Activated T-helper 17 cell treated with anti-CD3 and anti-CD28 coated beads, Interleukin-2, amount 50 U/mL, for 72 hours (primary cell): ENCODE measurements around the gene RNF224. TPM values are rescaled to one million over a fixed set of nuclear protein-coding genes. Genes with fewer than 3 reads are reported as not detected.

Experiments
- ATAC-seq: fragments of 150-1000 bp; cut with Tn5 transposase; replicated peaks from 2 replicates; pipeline ENCODE4 v1.10.0; 2021; ENCODE audit warnings: mild to moderate bottlenecking, moderate library complexity
- H3K27ac Mint-ChIP-seq: one replicate; pipeline ENCODE4 v1.8.0; 2022; ENCODE audit warnings: mixed read lengths
- H3K27me3 Mint-ChIP-seq: one replicate; pipeline ENCODE4 v1.8.0; 2022; ENCODE audit warnings: mixed read lengths
- H3K36me3 Mint-ChIP-seq: one replicate; pipeline ENCODE4 v1.8.0; 2022; ENCODE audit warnings: low read depth, mild to moderate bottlenecking, mixed read lengths
- H3K4me1 Mint-ChIP-seq: one replicate; pipeline ENCODE4 v1.8.0; 2022; ENCODE audit warnings: mixed read lengths
- H3K4me3 Mint-ChIP-seq: one replicate; pipeline ENCODE4 v1.8.0; 2022; ENCODE audit warnings: mild to moderate bottlenecking, mixed read lengths
- H3K9me3 Mint-ChIP-seq: one replicate; pipeline ENCODE4 v1.8.0; 2022; ENCODE audit warnings: mixed read lengths
- total RNA-seq, 2 donors: library from RNA; stranded (reverse); gene quantifications; one replicate each; pipeline ENCODE4 v1.2.3, GENCODE V29; 2022

Gene RNF224
- under 1 TPM in 1 of 2 donors, not detected in 1; 0.17 TPM for total RNA-seq

DNA sequence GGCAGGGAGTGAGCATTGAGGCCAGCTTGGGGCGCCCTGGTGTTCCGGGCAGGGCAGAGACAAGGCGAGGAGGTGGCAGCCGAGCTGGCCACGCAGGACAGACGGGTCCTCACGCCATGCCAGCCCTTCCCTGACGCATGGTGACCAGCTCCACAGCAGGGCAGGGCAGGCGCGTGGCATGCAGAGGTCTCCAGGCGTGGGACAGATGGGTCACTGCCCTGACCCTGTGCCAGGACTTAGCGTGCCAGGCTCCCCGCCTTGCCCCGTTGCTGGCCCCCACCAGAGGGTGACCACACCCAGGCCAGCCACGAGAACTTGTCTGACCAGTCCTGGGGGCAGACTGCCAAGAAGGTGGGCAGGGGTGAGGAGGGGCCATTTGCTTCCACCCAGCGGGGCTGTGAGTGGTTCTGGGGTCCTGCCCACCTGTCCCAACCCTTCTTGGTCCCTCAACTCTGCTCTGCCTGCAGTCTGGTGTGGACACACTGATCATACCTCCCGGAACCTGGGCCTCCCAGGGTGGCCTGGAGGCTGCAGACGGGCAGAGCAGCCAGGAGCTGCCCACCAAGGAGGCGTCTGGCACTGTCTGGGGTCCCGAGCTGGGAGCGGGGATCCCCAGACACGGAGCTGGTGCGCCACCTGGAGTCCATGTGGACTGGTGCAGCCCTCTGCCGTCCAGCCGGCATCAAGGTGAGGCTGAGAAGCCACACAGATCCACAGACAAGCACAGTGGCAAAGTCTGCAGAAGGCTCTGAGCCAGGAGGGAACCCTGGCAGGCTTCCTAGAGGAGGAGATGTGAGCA is at the start of gene RNF224:
Gene RNF224 (plus strand): TSS at position 449 of the 799 bp plus-strand sequence. CDS start 834 bp downstream, outside the sequence.
- ATAC-seq: peak; percentile 48
- Mint-ChIP-seq H3K4me1 (peaks cover 5% of the 10 kb centered on the region), H3K27ac (no peak within 1 kb of the TSS), H3K4me3 (no peak within 1 kb of the TSS), H3K36me3 (no peaks in the 10 kb centered on the region), H3K27me3 (peaks cover 3% of the 10 kb centered on the region), H3K9me3 (no peaks in the 10 kb centered on the region)

DNA sequence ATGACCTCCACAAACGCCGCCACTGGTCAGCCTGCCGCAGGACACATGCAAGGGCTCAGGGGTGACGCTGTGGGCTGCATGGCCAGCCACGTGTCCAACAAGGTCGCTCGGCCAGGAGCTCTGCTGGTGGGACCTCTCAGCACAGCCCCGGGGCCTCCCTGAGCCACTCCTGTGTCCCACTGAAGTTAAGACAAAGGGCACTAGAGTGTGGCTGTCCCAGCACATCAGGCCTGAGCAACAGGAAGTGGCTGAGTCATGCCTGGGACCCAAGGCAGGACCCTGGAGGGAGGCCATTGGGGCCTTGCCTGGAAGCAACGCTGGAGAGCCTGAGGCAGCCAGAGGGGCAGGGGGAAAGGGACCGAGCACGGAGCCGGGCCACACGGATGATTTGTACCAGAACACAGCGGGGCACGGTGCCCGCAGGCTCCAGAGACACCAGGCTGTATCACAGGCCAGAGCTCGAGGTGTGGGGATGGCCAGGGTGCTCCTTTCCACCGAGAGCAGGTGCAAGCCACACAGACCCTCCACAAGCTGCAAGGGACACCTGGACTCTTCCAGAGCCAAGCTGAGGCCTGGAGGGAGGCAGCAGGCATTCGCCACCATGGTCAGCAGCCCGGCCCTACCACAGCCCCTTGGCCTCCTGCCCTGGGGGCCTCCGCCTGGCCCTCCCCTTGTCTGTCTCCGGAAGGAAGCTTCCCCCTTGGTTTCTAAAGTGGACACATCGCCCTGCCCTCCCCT is 48.9 kb upstream of the RNF224 start:
- Mint-ChIP-seq H3K4me3 (no peak overlapping the region), H3K27me3 (no peaks in the 10 kb centered on the region), H3K9me3 (no peaks in the 10 kb centered on the region), H3K4me1 (no peaks in the 10 kb centered on the region), H3K36me3 (peaks cover 19% of the 10 kb centered on the region), H3K27ac (no peak overlapping the region)
- ATAC-seq: no peak

DNA sequence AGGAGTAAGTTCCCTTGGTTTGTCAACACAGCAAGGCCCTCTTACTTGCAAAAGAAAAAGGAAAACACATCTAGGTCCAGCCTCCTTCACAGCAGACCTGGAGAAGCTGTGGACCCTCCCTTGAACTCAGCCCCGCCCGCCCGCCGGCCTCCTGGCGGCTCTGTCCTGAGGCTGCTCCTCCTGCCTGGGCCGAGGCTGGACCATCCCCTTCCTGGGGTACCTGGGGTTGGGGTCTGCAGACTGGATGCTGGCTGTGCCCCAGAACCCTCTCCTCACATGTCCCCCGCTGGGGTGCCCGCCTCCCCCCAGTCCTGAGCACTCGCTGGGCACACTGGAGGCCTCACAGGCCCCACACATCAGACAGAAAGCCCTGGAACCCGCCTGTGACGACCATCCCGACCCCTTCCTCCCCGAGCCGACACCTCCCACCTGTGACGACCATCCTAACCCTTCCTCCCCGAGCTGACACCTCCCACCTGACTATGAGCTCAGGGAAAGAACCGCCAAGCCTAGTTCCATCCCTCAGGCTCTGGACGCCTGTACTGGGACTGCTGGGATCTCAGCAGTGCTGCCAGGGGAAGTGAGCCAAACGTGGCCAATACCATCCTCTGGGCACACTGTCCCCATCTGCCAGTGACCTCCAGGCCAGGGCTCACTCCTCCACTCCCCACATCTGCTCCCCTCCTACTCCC is 48.2 kb upstream of the RNF224 start:
- no peaks in the 10 kb centered on the region for H3K9me3 Mint-ChIP-seq
- H3K4me1 Mint-ChIP-seq: no peaks in the 10 kb centered on the region
- H3K27me3 Mint-ChIP-seq: no peaks in the 10 kb centered on the region
- H3K36me3 Mint-ChIP-seq: peaks cover 26% of the 10 kb centered on the region
- H3K4me3 Mint-ChIP-seq: no peak overlapping the region
- ATAC-seq: no peak
- no peak overlapping the region for H3K27ac Mint-ChIP-seq

DNA sequence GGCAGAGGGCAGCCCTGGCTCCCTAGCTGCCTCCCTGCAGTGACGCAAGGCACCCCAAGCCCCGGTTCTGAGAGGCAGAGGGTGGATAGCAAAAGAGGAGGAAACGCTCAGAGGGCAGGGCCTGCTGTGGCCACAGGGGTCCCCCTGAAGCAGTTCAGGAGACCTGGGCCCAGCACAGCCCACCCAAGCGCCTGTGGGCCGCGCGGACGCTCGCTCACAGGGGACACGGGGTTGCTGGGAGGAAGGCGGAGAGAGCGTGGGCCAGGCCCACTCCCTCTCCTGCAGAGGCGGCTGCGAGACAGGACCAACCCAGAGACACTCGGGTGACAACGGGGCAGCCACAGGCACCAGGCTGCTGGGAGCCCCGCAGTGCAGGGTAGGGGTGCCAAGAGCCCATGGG is 47.5 kb upstream of the RNF224 start:
- H3K27ac Mint-ChIP-seq: no peak overlapping the region
- H3K27me3 Mint-ChIP-seq: no peaks in the 10 kb centered on the region
- no peak overlapping the region for H3K4me3 Mint-ChIP-seq
- H3K36me3 Mint-ChIP-seq: peaks cover 31% of the 10 kb centered on the region
- no peaks in the 10 kb centered on the region for H3K4me1 Mint-ChIP-seq
- no peak for ATAC-seq
- H3K9me3 Mint-ChIP-seq: no peaks in the 10 kb centered on the region

DNA sequence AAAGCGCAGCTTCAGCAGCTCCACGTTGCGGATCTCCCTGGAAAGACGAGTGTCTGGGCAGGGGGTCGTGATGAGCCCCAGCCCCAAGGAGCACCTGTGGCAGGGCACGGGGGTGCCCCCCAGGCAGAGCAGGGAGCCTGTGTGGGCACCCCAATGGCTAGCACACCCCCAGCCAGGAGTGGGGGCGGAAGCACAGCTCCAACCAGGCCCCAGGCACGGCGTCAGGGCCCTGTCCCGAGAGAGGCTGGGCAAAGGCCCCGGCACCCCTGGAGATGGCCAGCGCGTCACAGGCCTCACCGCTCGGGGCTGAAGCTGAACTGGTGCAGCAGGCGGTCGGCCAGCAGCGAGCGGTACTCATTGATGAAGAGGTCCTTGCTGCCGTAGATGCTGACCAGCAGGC is 46.8 kb upstream of the RNF224 start:
- Mint-ChIP-seq H3K9me3 (no peaks in the 10 kb centered on the region), H3K27me3 (no peaks in the 10 kb centered on the region), H3K36me3 (peaks cover 31% of the 10 kb centered on the region), H3K4me3 (no peak overlapping the region), H3K27ac (no peak overlapping the region), H3K4me1 (no peaks in the 10 kb centered on the region)
- ATAC-seq: no peak

DNA sequence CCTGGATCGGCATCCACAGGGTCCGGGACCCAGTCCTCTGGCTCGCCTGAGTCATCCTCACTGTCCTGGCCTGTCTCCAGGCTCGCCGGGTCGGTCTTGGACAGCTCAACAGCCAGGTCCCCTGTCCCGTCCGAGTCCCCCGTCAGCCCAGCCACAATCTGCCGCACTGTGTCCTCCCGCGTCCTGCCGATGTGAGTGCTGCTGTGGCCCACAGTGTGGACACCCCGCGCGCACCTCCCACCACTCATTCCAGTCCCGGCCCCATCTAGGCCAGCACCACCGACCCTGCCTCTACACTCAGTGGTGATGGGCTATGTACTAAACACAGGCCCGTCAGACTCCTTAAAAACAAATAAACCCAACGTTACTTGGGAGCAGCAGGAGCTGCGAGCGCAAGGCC is 45.6 kb upstream of the RNF224 start:
- Mint-ChIP-seq H3K4me3 (no peak overlapping the region), H3K4me1 (no peaks in the 10 kb centered on the region), H3K27ac (no peak overlapping the region), H3K36me3 (peaks cover 31% of the 10 kb centered on the region), H3K27me3 (no peaks in the 10 kb centered on the region), H3K9me3 (no peaks in the 10 kb centered on the region)
- ATAC-seq: no peak

DNA sequence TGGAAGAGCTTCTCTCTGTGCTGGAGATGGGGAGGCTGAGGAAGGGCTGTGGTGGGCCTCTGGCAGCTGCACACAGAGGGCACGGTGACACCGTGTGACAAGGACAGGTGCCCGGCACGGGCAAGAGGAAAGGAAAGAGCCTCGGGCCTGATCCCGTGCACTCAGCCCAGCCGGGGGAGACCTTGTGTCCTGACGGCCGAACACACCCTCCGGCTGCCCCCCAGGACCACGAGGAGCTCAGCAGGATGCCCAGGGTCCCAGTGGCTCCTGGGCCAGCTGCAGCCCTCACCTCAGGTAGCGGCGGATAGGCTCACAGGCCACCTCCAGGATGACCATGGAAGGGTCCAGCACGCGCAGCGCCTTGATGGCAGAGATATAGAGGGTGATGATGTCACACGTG is 44.5 kb upstream of the RNF224 start:
- H3K4me3 Mint-ChIP-seq: no peak overlapping the region
- peaks cover 31% of the 10 kb centered on the region for H3K36me3 Mint-ChIP-seq
- no peak overlapping the region for H3K27ac Mint-ChIP-seq
- ATAC-seq: no peak
- H3K27me3 Mint-ChIP-seq: no peaks in the 10 kb centered on the region
- H3K9me3 Mint-ChIP-seq: no peaks in the 10 kb centered on the region
- H3K4me1 Mint-ChIP-seq: peaks cover 4% of the 10 kb centered on the region

DNA sequence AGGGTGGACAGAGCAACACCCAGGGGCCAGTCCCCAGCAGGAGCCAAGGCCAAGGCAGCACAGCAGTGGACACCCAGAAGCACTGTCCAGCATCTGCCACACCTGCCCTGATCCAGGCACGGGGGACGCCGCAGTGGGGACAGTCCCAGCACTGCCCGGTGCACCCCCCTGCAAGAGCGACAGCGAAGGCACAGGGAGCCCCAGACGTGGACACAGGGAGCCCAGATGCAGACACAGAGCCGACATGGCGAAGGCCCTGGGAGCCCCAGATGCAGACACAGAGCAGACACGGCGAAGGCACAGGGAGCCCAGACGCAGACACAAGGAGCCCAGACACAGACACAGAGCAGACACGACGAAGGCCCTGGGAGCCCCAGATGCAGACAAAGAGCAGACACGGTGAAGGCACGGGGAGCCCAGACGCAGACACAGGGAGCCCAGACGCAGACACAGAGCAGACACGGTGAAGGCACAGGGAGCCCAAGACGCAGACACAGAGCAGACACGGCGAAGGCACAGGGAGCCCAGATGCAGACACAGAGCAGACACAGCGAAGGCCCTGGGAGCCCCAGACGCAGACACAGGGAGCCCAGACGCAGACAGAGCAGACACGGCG is 43.2 kb upstream of the RNF224 start:
- no peak for ATAC-seq
- Mint-ChIP-seq H3K27ac (no peak overlapping the region), H3K9me3 (no peaks in the 10 kb centered on the region), H3K4me3 (no peak overlapping the region), H3K36me3 (peaks cover 31% of the 10 kb centered on the region), H3K27me3 (no peaks in the 10 kb centered on the region), H3K4me1 (peaks cover 4% of the 10 kb centered on the region)

DNA sequence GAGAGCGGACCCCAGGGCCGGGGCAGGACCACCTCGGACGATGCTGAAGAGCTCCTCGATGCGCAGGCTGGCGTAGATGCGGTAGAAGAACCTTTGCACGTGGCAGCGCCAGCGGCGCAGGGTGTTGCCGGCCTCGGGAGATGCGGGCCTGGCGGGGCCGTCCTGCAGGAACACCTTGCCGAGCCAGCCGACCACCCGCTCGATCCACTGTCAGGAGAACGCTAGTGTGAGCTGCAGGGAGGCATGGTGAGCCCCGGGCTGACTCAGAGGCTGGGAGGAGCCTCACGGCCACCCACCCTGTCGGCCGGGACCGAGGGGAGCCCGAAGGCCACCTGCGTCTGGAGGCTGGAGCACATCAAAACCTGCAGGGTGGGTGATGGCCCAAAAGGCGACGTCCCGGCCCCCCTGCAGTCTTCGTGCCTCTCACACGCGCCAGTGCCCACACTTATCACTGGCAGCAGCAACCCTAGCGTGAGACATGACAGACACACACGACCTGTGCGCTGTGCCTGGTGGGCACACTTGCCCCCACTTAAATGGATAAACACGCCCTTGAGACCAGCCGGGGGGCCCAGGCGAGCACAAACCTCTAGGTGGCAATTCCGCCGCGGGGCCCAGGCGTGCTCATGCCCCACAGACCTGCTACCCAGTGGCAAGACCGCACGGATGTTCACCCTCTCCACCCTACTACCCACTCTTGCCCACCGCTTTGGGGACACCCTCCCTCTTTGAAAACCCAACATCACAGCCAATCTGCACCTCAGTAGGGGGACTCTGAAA is 42.2 kb upstream of the RNF224 start:
- Mint-ChIP-seq H3K4me3 (no peak overlapping the region), H3K9me3 (no peaks in the 10 kb centered on the region)

DNA sequence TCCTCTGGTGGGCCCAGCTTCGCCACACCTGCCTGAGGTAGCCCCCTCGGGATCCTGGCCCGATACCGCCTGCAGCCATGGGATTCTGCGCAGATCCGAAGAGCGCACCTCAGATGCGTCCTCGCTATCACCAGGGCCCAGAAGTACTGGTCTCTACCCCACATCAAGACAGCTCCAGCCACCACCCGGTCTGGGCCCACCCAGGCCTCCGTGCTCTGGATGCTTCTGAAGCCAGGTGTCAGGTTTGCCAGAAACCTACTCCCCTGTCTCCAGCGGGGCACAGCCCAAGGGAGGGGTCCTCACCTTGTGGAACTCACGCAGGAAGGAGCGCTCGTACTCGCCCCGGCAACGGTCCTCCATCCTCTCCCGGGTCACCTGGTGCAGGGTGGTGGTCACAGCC is 41.4 kb upstream of the RNF224 start:
- Mint-ChIP-seq H3K4me1 (peaks cover 4% of the 10 kb centered on the region), H3K9me3 (no peaks in the 10 kb centered on the region), H3K27ac (no peak overlapping the region), H3K4me3 (no peak overlapping the region), H3K36me3 (peaks cover 36% of the 10 kb centered on the region), H3K27me3 (no peaks in the 10 kb centered on the region)
- ATAC-seq: no peak

More for the DNA sequence above, 42.2 kb upstream of the RNF224 start:
- Mint-ChIP-seq H3K27me3 (no peaks in the 10 kb centered on the region), H3K4me1 (peaks cover 4% of the 10 kb centered on the region), H3K36me3 (peaks cover 31% of the 10 kb centered on the region), H3K27ac (no peak overlapping the region)
- ATAC-seq: no peak

DNA sequence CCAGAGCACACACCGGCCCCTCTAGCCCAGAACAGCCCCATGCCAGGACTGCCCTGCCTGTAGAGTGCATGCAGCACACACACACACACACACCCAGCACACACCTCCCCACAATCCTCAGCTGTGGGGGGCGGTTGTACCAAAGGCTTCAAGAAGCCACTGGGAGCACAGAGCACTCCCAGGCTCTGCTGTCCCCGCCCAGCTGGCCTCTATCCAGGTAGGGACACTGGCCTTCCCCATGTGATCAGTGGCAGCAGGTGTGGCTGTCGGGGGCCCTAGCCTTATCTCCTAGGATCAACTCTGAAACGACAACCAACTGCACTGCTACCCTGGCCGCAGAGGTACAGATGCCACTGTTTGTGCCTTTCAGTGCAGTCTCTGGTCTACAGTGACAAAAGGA is 40.9 kb upstream of the RNF224 start:
- no peak overlapping the region for H3K27ac Mint-ChIP-seq
- H3K27me3 Mint-ChIP-seq: no peaks in the 10 kb centered on the region
- no peak for ATAC-seq
- peak overlapping the region; percentile 89 for H3K4me3 Mint-ChIP-seq
- no peaks in the 10 kb centered on the region for H3K9me3 Mint-ChIP-seq
- peaks cover 37% of the 10 kb centered on the region for H3K36me3 Mint-ChIP-seq
- peaks cover 4% of the 10 kb centered on the region for H3K4me1 Mint-ChIP-seq

DNA sequence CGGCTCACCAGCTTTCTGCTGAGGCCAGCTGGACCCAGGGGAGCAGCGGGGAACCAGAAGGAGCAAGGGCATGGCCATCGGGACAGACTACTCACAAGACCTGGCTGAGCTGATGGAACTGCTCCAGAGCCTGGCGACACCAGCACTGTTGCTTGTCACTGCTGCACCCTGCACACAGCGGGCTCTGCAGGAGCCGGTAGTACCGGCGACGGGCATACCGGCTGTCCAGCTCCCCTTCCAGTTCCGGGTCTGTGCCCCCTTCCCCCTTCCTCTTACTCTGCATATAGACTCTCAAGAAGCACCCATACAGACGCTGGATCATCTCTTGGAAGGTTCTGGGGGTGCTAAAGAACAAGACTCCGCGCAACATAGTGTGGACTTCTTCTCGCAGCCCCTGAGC is 39.9 kb upstream of the RNF224 start:
- no peaks in the 10 kb centered on the region for H3K27me3 Mint-ChIP-seq
- H3K9me3 Mint-ChIP-seq: no peaks in the 10 kb centered on the region
- ATAC-seq: no peak
- H3K4me1 Mint-ChIP-seq: peaks cover 4% of the 10 kb centered on the region
- H3K4me3 Mint-ChIP-seq: peak overlapping the region; percentile 89
- peaks cover 30% of the 10 kb centered on the region for H3K36me3 Mint-ChIP-seq
- peak overlapping the region; percentile 93 for H3K27ac Mint-ChIP-seq

DNA sequence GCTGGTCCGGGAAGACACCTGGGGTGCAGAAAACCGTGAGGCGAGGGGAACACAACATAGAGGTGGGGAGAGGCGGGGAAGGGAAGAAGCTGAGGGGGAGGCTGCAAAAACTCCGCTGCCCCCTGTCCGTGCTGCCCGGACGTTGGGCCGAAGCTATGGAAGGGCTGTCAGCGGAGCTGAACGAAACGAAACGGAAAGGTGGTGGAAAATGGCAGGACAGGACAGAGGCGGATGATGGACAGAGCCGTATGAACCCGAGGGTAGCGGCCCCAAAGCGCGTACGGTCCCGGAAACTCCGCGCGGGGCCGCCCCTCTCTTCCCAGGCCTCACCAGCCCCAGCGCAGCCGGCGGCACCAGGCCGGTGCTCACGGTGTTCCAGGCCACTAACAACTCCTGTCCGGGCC is 39.2 kb upstream of the RNF224 start:
- Mint-ChIP-seq H3K4me3 (peak overlapping the region; percentile 89), H3K36me3 (peaks cover 24% of the 10 kb centered on the region), H3K9me3 (no peaks in the 10 kb centered on the region), H3K27me3 (no peaks in the 10 kb centered on the region), H3K27ac (peak overlapping the region; percentile 93), H3K4me1 (peaks cover 4% of the 10 kb centered on the region)
- peak; percentile 10 for ATAC-seq
